PC-3 (cell line): Measurements from ENCODE around the gene TCF21. TPM values are rescaled to one million over a fixed set of nuclear protein-coding genes. Genes with fewer than 3 reads are reported as not detected.

Source experiments
- ATAC-seq: fragments of 200-7000 bp; cut with Tn5 transposase; 2 replicates; pipeline ENCODE4 v1.9.1; 2020; ENCODE audit warnings: mild to moderate bottlenecking, moderate library complexity
- BruUV-seq: library from RNA; stranded (reverse); fragments of 400-500 nt; replicated peaks from 2 replicates; lab custom pipeline; 2021; lab: Mats Ljungman, UMichigan
- CTCF ChIA-PET: fragments of 300-600 bp; sonication (Branson Sonifier 250); formaldehyde crosslinking; loops from one replicate; lab custom pipeline; 2022; ENCODE audit warnings: antibody characterized with exemption; lab: Charles Lee
- POLR2A ChIA-PET: fragments of 300-600 bp; sonication (Branson Sonifier 250); formaldehyde crosslinking; loops from one replicate; lab custom pipeline; 2022; ENCODE audit warnings: antibody characterized with exemption; ENCODE audit not compliant: unreplicated experiment; lab: Charles Lee
- DNase-seq: peaks from one replicate; pipeline ENCODE4 v3.0.0-alpha.2; 2015
- H2AFZ ChIP-seq: fragments of 300-600 bp; sonication (generic); 2 replicates; pipeline ENCODE4 v1.6.0; 2016; ENCODE audit warnings: antibody characterized with exemption, low read length
- H3F3A ChIP-seq: fragments of 300-600 bp; sonication (generic); one replicate; pipeline ENCODE4 v1.6.0; 2017; ENCODE audit warnings: antibody characterized with exemption, low read length, control low read depth, mild to moderate bottlenecking; ENCODE audit not compliant: unreplicated experiment
- H3K27ac ChIP-seq: fragments of 300-600 bp; sonication (generic); 2 replicates; pipeline ENCODE4 v1.5.1; 2016; ENCODE audit warnings: mild to moderate bottlenecking, low read length
- H3K27me3 ChIP-seq: fragments of 300-600 bp; sonication (generic); 2 replicates; pipeline ENCODE4 v1.6.1; 2016; ENCODE audit warnings: low read length, mixed read lengths
- H3K36me3 ChIP-seq: fragments of 300-600 bp; sonication (generic); 2 replicates; pipeline ENCODE4 v1.6.1; 2016; ENCODE audit warnings: low read depth, mixed run types, low read length, mixed read lengths
- H3K4me1 ChIP-seq: fragments of 300-600 bp; sonication (generic); 2 replicates; pipeline ENCODE4 v1.5.1; 2016; ENCODE audit warnings: low read length; ENCODE audit not compliant: insufficient read depth
- H3K4me2 ChIP-seq: fragments of 300-600 bp; sonication (generic); 2 replicates; pipeline ENCODE4 v1.6.0; 2016; ENCODE audit warnings: low read length
- H3K4me3 ChIP-seq: fragments of 300-600 bp; sonication (generic); 2 replicates; pipeline ENCODE4 v1.5.1; 2016; ENCODE audit warnings: mild to moderate bottlenecking, low read length, mixed read lengths
- H3K79me2 ChIP-seq: fragments of 300-600 bp; sonication (generic); 2 replicates; pipeline ENCODE4 v1.6.1; 2017; ENCODE audit warnings: low read length, mixed read lengths
- H3K9ac ChIP-seq: fragments of 300-600 bp; sonication (generic); 2 replicates; pipeline ENCODE4 v1.6.0; 2016; ENCODE audit warnings: mild to moderate bottlenecking, low read length
- H3K9me2 ChIP-seq: fragments of 300-600 bp; sonication (generic); replicated peaks from 2 replicates; pipeline ENCODE4 v1.6.1; 2016; ENCODE audit warnings: mixed run types, low read length, mixed read lengths
- H3K9me3 ChIP-seq: fragments of 300-600 bp; sonication (generic); 2 replicates; pipeline ENCODE4 v1.6.1; 2016; ENCODE audit warnings: low read length, mixed read lengths
- H4K20me1 ChIP-seq: fragments of 300-600 bp; sonication (generic); 2 replicates; pipeline ENCODE4 v1.6.1; 2016; ENCODE audit warnings: low read length, mixed read lengths
- CTCF ChIP-seq: fragments of 300-600 bp; sonication (generic); conservative IDR thresholded peaks from 2 replicates; pipeline ENCODE4 v1.5.1; 2017; ENCODE audit warnings: antibody characterized with exemption, low read depth, mild to moderate bottlenecking, low read length
- EZH2 ChIP-seq: fragments of 300-600 bp; sonication (generic); IDR thresholded peaks from one replicate; pipeline ENCODE4 v1.6.1; 2017; ENCODE audit warnings: antibody characterized with exemption, mild to moderate bottlenecking, low read length; ENCODE audit not compliant: unreplicated experiment
- EZH2phosphoT487 ChIP-seq: fragments of 300-600 bp; sonication (generic); IDR thresholded peaks from 2 replicates; pipeline ENCODE4 v1.6.1; 2018; ENCODE audit warnings: mild to moderate bottlenecking, antibody characterized with exemption, low read length, borderline replicate concordance
- intact Hi-C: fragments of 100-400 bp; cut with micrococcal nuclease; formaldehyde crosslinking; loops from 2 replicates; pipeline ENCODE4 v1.9.0; 2023
- total RNA-seq: library from RNA; depleted of rRNA; stranded (reverse); fragments of >200 nt; gene quantifications from 2 replicates; pipeline ENCODE4 v1.2.3, GENCODE V29; 2014

The TCF21 gene
- total RNA-seq, 1 experiment from 2014 or later = not detected

GRCh38 chr6:133894795-133895358, 6.0 kb downstream of the TCF21 start:
- DNase-seq = no peak
- no peak for ATAC-seq
- Histone ChIP-seq H3K27ac (no peak overlapping the region), H2AFZ (no peak overlapping the region), H3K4me1 (0 out of 2 replicates have a peak, but pooled peaks cover 5% of the 10 kb centered on the region), H3K4me2 (no peak overlapping the region), H3K36me3 (no peaks in the 10 kb centered on the region), H3K27me3 (peaks cover 59% of the 10 kb centered on the region), H3K4me3 (no peak overlapping the region), H3K9ac (no peak overlapping the region), H3K79me2 (no peaks in the 10 kb centered on the region), H4K20me1 (no peaks in the 10 kb centered on the region), H3K9me2 (no peaks in the 10 kb centered on the region), H3K9me3 (no peaks in the 10 kb centered on the region), H3F3A (no peaks in the 10 kb centered on the region)
- intact Hi-C loops = no loop called here
- no TSS peak for BruUV-seq
- POLR2A ChIA-PET = no interaction called here
- CTCF ChIA-PET = interaction anchor here (0.6 kb wide), 1 partner anchor 49 kb away, joined by 7 read pairs; no protein-coding TSS in a partner anchor
- TF ChIP-seq EZH2 (no peak), CTCF (no peak), EZH2phosphoT487 (no peak)

- H3K4me1 ChIP-seq = 0 out of 2 replicates have a peak, but pooled peaks cover 5% of the 10 kb centered on the region
- H2AFZ ChIP-seq = no peak overlapping the region
- H3K27ac ChIP-seq = no peak overlapping the region
- TF ChIP-seq EZH2phosphoT487 (no peak), CTCF (no peak), EZH2 (no peak)
- no peaks in the 10 kb centered on the region for H3K79me2 ChIP-seq
- peaks cover 54% of the 10 kb centered on the region for H3K27me3 ChIP-seq
- no peak overlapping the region for H3K4me2 ChIP-seq
- H3K9ac ChIP-seq = no peak overlapping the region
- no peaks in the 10 kb centered on the region for H3K9me3 ChIP-seq
- POLR2A ChIA-PET = no interaction called here
- ATAC-seq = no peak
- H4K20me1 ChIP-seq = no peaks in the 10 kb centered on the region
- no peak overlapping the region for H3K4me3 ChIP-seq
- H3F3A ChIP-seq = no peaks in the 10 kb centered on the region
- no peaks in the 10 kb centered on the region for H3K36me3 ChIP-seq
- BruUV-seq = no TSS peak
- intact Hi-C loops = no loop called here
- CTCF ChIA-PET = interaction anchor here (0.6 kb wide), 1 partner anchor 48 kb away, joined by 7 read pairs; no protein-coding TSS in a partner anchor
- no peaks in the 10 kb centered on the region for H3K9me2 ChIP-seq
- DNase-seq = no peak
Observed at GRCh38 chr6:133895573-133896343, 6.8 kb downstream of the TCF21 start.

GRCh38 chr6:133896344-133896721, 7.4 kb downstream of the TCF21 start:
- Histone ChIP-seq H3K9ac (no peak overlapping the region), H3F3A (no peaks in the 10 kb centered on the region), H3K4me2 (no peak overlapping the region), H3K4me3 (no peak overlapping the region), H3K27me3 (peaks cover 48% of the 10 kb centered on the region), H3K36me3 (no peaks in the 10 kb centered on the region), H3K4me1 (0 out of 2 replicates have a peak, but pooled peaks cover 5% of the 10 kb centered on the region), H3K79me2 (no peaks in the 10 kb centered on the region), H3K27ac (no peak overlapping the region), H3K9me3 (no peaks in the 10 kb centered on the region), H2AFZ (no peak overlapping the region), H3K9me2 (no peaks in the 10 kb centered on the region), H4K20me1 (no peaks in the 10 kb centered on the region)
- CTCF ChIA-PET = no interaction called here
- DNase-seq (no peak), ATAC-seq (no peak)
- POLR2A ChIA-PET = no interaction called here
- intact Hi-C loops = no loop called here
- no TSS peak for BruUV-seq
- TF ChIP-seq CTCF (no peak), EZH2 (no peak), EZH2phosphoT487 (no peak)
